HFF-Myc (cell line): ENCODE measurements around the gene IL17F.

Experiments
- DNase-seq: peaks from one replicate; pipeline ENCODE4 v3.0.0-alpha.2; 2011; ENCODE audit warnings: low read depth; ENCODE audit errors: extremely low read depth
- H3K4me3 ChIP-seq: replicated peaks from 2 replicates; pipeline ENCODE4 v1.5.1; 2011; ENCODE audit warnings: low read depth, mild to moderate bottlenecking, control low read depth, low read length
- CTCF ChIP-seq: IDR thresholded peaks from 2 replicates; pipeline ENCODE4 v1.5.1; 2012; ENCODE audit warnings: mild to moderate bottlenecking, low read depth, low read length, control low read depth; ENCODE audit errors: missing control alignments

Gene IL17F

GRCh38 chr6:52251113-52251512 is 6.8 kb upstream of the IL17F start:
- TF ChIP-seq CTCF = no peak
- no peak overlapping the region for H3K4me3 ChIP-seq
- no peak for DNase-seq

GRCh38 chr6:52249078-52249477 is 4.8 kb upstream of the IL17F start:
- no peak overlapping the region for H3K4me3 ChIP-seq
- TF ChIP-seq CTCF = no peak
- no peak for DNase-seq

- no peak for DNase-seq
- TF ChIP-seq CTCF = no peak
- no peak overlapping the region for H3K4me3 ChIP-seq
Observed at GRCh38 chr6:52245425-52245824, 1.1 kb upstream of the IL17F start.

- H3K4me3 ChIP-seq = no peak overlapping the region
- no peak for DNase-seq
- TF ChIP-seq CTCF = no peak
Observed at GRCh38 chr6:52243282-52243893, 912 bp downstream of the IL17F start.

- no peak overlapping the region for H3K4me3 ChIP-seq
- DNase-seq = no peak
- no peak for TF ChIP-seq CTCF
Observed at GRCh38 chr6:52241819-52242218, 2.5 kb downstream of the IL17F start.

- peak; percentile 59 for TF ChIP-seq CTCF
- H3K4me3 ChIP-seq = no peak overlapping the region
- DNase-seq = peak; percentile 66
Observed at GRCh38 chr6:52233975-52234823, 10.1 kb downstream of the IL17F start.

- H3K4me3 ChIP-seq = no peak overlapping the region
- no peak for TF ChIP-seq CTCF
- DNase-seq = no peak
Observed at GRCh38 chr6:52233005-52233404, 11.3 kb downstream of the IL17F start.
